Measurements from ENCODE around the gene C2orf15.
"Not testable (repeated sequence)": the region's sequence is repeated elsewhere in the genome, so short reads cannot be mapped to it uniquely, and the experiment has no call there.

C2orf15 gene

GRCh38 chr2:99141110-99142108 lies at the start of gene C2orf15:
Gene C2orf15 (plus strand): TSS chr2:99141707. CDS start chr2:99150559, 8,852 bp downstream.
- DNase-seq, result peak; percentile 97

DNA sequence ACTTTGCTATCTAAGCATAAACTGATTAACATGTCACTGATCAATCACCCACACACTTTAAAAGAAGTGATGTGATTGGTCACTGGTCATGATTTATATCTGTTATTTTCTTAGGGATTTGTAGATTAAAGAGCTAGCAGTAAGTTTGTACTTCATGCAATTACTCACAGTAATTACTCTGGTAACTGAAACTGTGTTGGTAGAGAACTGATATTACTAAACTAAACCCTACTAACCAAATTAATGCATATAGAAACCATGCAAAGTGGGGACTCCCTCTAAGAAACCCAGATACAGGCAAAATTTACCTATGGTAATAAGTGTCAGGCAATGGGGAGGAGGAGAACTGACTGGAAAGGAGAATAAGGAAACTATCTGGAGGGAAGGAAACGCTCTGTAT lies 44.8 kb upstream of the C2orf15 start:
- DNase-seq, result no peak

DNA sequence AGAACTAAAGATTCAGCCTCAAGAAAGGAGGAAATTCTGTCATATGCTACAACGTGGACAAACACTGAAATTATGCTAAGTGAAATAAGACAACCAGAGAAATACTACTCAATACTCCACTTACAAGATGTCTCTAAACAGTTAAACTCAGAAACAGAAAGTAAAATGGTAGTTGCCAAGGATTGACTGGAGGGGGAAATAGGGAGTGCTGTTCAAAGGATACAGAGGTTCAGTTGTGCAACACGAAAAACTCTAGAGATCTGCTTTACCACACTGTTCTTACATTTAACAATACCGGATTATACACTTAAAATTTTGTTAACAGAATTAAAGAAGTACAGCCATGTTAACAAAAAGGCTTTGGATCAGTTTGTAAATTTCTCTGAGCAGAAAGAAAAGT lies 39.8 kb upstream of the C2orf15 start:
- no peak for DNase-seq

DNA sequence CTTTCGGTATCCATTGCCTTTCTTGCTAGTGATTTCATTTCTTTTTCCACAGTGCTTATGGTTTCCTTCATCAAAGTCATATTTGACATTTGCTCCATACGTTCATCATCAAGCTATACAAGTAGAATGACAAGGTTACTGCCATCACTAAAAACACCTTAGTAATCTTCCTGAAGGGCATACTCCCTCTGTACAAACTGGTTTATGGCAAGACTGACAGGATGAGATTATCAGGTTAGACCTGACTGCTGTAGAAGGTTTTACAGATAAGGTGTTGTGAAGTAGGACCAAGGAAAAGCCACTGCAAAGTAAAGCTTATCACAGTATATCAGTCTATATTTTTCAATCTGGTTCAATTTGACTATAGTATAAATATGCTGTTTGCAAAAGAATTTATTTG lies 37.5 kb upstream of the C2orf15 start:
- DNase-seq, result no peak

GRCh38 chr2:99106913-99107312 lies 34.6 kb upstream of the C2orf15 start:
- DNase-seq, result no peak

GRCh38 chr2:99111236-99111635 lies 30.3 kb upstream of the C2orf15 start:
- no peak for DNase-seq

GRCh38 chr2:99111945-99112344 lies 29.6 kb upstream of the C2orf15 start:
- no peak for DNase-seq

DNA sequence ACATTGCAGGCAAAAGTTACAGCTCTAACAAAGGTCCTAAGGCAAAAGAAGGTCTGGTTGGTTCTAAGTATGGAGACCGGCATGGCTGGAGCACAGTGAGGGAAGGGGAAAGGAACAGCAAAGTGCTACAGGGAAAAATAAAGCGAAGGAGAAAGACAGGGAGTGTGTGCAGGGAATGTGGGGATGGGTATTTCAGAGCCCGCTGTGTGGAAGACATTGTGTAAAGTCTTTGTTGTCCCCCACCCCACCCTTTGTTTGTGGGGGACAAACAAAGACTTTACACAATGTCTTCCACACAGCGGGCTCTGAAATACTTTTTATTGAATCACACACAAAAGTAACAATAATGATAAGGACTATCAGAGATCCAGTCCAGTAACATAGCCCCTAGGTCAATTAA lies 28.9 kb upstream of the C2orf15 start:
- DNase-seq, result no peak

DNA sequence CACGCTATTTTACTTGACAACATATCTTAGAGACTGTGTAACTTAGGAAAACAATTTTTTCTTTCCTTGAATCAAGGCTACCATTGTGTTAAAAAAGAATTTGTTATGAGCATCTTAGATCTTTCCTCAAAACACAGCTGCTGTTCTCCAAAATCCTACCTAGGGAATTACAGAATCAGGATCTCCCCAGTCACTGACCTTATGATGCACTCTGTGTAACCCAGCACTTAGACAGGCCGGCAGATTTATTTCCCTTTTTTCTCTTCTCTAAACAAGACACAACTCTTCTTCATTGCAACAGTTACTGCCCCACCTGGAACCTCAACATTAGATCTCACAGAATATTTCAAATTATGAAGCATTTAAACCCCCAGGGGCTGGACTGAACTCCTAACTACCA lies 13.5 kb upstream of the C2orf15 start:
- no peak for DNase-seq

DNA sequence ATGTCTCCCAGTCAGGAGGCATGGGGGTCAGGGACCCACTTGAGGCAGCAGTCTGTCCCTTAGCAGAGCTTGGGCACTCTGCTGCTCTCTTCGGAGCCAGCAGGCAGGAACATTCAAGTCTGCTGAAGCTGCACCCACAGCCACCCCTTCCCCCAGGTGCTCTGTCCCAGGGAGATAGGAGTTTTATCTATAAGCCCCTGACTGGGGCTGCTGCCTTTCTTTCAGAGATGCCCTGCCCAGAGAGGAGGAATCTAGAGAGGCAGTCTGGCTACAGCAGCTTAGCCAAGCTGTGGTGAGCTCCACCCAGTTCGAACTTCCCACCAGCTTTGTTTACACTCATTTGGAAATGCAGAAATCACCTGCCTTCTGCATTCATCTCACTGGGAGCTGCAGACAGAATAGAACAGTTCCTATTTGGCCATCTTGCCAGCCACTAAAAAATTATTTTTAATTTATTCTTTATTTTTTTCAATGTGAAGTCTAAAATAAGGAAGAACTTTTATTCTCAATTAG lies 6.4 kb upstream of the C2orf15 start:
- DNase-seq, result not testable (repeated sequence)

GRCh38 chr2:99139003-99139402 lies 2.5 kb upstream of the C2orf15 start:
- no peak for DNase-seq

GRCh38 chr2:99140056-99140859 lies 1.2 kb upstream of the C2orf15 start:
- no peak for DNase-seq

DNA sequence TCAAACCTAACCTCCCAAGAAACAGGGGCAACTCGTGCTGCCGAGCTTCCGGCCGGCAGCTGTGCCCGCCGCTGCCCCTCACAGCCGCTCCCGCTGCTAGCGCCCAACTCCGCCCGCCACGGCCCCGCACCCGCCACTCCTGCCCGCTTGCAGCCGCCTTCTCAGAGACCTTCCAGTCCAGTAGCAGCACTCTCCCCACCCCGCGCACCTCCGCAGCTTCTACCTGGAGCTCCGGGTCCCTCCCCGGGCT lies 722 bp upstream of the C2orf15 start:
- peak; percentile 74 for DNase-seq

GRCh38 chr2:99150706-99151105 lies 9.2 kb downstream of the C2orf15 start:
- DNase-seq, result no peak

DNA sequence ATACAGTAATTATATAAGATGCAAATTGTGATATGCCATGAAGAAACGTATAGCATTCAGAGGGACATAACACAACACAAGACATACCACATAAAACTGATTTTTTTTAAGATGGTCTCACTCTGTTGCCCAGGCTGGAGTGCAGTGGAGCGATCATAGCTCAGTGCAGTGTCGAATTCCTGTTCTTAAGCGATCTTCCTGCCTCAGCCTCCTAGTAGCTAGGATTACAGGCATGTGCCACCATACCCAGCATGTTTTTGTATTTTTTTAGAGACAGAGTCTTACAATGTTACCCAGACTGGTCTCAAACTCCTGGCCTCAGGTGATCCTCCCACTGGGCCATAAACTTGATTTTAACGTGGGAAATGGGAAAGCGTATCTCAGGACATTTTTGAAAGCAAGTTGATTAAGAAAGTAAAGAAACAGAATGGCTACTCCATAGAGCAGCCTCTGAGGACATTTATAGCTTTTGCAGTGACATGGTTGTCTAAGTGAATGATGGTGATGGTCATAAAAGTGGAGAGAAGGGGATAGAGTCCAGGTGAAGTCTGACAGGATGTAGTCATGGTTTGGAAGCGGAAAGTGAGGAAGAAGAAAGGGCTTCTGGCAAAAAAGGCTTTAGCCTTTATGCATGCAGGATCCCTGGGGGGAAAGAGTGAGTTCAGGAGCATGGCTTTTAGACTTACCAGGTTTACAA lies 10.8 kb downstream of the C2orf15 start:
- DNase-seq, result no peak

DNA sequence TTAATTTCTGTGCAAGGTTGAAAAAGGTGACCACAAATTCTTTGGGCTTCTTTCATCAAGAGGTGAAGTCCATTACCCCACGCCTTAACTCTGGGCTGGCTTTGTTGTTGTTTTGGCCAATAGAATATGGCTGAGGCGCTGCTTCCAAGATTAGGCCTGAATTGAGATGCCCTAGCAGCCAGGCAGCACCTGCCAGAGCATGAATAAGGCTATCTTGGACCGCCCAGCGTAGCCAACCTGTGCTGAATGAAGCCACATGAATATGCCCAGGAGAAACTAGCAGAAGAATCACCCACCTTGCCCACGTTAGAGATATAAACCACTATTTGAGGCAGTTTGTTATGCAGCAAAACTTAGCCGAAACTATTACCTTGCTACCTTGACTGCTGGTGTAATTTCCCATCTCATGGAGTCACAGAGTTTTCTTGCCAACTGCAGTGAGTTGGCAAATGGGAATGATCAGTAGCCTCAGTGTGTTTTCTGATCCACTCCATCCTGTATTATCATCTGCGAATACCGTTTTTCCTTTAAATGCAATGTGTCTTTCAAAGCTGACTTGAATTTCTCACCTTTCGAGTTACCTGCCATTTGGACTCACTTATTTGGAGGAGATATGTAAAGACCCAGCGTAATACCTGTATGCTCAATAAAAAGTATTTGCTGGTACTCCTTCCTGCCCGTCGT lies 12.6 kb downstream of the C2orf15 start:
- DNase-seq, result no peak

DNA sequence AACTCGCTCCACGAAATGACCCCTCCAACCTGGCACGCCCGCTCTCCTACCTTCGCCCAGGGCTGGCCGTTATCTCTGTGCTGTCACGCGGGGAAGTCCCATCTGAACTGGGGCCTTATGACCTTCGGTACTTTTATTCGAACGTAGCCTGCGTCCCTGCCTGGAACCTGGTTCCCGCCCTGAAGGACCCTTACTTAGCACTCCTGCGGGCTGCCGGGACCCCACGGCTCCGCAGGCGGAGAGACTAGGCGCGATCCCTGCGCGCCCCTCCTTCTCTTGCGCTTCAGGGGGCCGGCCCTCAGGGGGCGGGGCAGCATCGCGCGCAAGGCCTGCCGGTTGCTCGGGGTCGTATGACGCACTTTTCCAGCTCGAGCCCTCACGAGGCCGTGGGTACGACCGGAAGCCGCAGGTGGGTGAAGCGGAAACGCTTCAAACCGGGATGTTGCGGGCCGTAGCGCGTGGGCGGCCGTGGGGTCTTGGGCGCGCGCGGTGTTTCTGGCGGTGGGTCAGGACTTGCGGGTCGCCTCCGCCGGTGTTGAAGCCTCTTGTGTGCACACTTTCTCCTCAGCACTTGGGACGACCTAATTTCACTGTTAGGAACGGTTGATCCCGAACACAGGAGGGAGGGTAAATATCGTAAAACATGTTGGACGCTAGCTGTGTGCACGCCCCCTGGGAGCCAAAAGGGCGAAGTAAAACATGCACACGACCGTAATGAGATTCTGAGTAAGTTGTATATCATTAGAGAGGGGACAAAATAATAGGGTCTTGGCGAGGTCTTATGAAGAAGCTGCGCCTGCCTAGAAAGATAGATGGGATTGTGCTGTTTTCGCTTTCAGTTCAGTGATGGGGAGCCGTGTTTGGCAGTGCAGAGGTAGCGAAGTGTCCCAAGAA lies 13.4 kb downstream of the C2orf15 start, which contains the start of the genes LIPT1 and TSGA10:
TSS of gene LIPT1 (plus strand) at position 325 of the 894 bp plus-strand sequence. CDS start 6,991 bp downstream, outside the sequence.
TSS of gene TSGA10 (minus strand) at position 300 of the 894 bp plus-strand sequence. CDS start 45,503 bp downstream, outside the sequence.
- peak; percentile 89 for DNase-seq

DNA sequence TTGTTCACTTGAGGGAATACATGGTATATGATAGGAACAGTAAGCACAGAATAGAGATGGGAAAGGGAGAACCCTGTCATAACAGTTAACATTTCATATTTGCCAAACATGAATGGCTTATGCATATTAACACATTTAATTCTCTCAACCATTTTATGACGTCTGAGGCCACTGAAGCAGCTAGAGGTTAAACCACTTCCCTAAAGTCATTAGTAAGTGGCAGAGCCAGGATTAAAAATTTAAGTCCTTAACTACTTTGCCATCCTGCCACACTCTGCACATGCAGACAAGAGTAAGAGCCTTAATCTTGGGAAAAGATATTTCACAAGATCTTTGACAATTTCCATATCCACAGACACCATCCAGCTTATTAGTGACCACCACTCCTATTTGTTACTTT lies 15.4 kb downstream of the C2orf15 start:
- no peak for DNase-seq

DNA sequence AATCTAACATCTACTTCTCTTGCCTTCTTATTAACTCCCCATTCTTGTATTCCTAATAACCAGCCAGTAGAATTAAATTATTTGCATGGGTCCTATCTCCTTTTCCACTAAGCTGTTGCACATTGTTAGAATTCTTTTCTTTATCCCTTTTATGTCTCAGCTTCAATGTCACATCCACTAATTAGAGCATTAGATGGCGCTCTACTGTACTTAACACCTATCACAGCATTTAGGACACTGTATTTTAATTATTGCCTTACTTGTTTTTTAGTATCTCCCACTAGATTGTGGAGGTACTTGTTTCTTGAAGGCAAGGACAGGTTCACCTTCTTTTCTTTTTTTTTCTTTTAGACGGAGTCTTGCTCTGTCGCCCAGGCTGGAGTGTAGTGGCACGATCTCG lies 17.1 kb downstream of the C2orf15 start:
- DNase-seq, result no peak

DNA sequence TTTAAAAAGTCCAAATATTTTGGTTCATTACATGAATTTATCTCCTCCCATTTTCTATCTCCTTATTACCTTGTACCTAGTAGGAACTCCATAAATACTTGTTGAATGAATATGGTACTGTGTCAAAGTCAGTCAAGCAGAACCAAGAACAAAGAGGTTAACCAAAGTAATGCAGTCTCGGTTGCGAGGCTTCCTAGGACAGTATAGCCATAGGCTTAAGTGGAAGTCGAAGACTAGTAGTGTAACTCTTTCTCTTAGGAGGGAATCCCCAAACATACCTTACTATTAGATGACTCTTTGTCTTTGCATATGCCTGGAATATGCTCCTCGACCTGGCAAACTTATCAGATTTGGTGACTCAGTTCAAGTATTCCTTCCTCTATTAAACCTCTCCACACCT lies 18.1 kb downstream of the C2orf15 start:
- no peak for DNase-seq

DNA sequence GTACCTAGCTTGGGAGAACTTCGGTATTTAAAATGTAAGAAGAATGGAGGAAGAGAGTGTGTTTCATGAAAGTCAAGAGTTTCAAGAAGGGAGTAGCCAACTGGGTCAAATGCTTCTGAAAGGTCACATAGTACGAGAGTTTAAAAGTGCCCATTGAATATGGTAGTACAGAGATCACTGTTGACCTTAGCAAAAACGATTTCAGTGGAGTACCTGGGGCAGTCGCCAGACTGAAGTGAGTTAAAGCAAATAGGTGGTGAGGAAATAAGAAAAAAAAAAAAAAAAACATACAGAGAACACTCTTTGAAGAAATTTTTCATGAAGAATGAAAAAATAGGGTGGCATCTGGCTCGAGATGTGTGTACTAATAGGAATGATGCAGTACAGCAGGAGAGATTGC lies 24.7 kb downstream of the C2orf15 start:
- DNase-seq, result no peak

All from NCI-H774 (cell line).